ENCODE measurements around the gene ELMO1. TPM values are rescaled to one million over a fixed set of nuclear protein-coding genes. Genes with fewer than 3 reads are reported as not detected.

The ELMO1 gene
- total and polyA plus RNA-seq, 2 of the 13 experiments (the other 11 are each of a cell fraction or from before 2014, with no cell fraction given): 0.11 to 0.17 TPM

DNA sequence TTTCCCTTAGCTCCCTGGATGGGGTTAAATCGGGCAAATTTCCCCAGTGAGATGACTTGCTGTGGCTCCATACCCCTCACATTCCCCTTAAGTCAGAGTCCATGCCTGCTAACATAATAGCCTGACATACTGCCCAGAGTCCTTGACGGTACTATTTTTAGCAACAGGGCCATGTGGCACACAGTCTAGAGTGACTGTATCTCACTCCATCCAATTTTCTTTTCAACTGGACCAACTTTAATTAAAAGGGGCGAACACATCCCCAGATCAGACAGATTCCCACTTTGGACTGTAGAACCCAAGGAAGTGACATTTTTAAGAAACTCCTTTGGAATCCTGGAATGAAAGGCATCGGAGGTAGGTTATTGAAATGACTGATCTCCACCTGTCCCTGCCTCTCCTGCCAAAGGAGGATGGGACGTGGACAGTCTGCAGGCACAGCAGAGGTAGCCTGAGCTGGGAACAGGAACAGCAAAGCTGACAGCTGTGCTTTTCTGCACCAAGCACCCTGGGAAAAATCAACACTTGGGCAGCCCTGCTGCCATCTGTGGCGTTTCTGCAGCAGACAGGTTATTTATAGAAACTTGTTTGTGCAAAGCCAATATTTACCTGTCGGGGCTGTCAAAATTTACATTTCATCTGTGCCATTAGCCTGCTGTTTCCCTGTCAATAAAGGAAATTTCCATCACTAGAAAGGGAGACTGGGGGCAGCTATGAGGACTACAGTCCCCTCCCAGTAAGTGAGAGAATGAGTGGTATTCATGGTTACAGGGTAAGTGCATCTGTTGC lies 502.9 kb downstream of the ELMO1 start (continued):
- TF ChIP-seq, protein P1, sequence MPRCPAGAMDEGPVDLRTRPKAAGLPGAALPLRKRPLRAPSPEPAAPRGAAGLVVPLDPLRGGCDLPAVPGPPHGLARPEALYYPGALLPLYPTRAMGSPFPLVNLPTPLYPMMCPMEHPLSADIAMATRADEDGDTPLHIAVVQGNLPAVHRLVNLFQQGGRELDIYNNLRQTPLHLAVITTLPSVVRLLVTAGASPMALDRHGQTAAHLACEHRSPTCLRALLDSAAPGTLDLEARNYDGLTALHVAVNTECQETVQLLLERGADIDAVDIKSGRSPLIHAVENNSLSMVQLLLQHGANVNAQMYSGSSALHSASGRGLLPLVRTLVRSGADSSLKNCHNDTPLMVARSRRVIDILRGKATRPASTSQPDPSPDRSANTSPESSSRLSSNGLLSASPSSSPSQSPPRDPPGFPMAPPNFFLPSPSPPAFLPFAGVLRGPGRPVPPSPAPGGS (CRISPR knock-in tag; IDR thresholded peaks at IDR 0.05): no peak
- TF ChIP-seq, protein P2, sequence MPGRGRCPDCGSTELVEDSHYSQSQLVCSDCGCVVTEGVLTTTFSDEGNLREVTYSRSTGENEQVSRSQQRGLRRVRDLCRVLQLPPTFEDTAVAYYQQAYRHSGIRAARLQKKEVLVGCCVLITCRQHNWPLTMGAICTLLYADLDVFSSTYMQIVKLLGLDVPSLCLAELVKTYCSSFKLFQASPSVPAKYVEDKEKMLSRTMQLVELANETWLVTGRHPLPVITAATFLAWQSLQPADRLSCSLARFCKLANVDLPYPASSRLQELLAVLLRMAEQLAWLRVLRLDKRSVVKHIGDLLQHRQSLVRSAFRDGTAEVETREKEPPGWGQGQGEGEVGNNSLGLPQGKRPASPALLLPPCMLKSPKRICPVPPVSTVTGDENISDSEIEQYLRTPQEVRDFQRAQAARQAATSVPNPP (CRISPR knock-in tag; IDR thresholded peaks at IDR 0.05): 0 out of 2 replicates have a peak, but pooled peaks have one; percentile 27
- no peak for TF ChIP-seq ZNF619 (CRISPR knock-in tag; IDR thresholded peaks at IDR 0.05)
- TF ChIP-seq ZNF337 (CRISPR knock-in tag; IDR thresholded peaks at IDR 0.05; ENCODE audit: borderline replicate concordance, low read depth): no peak
- TF ChIP-seq AGO1 (IDR thresholded peaks at IDR 0.05; ENCODE audit: low read depth, low read length, poor library complexity, severe bottlenecking): no peak
- TF ChIP-seq, protein P3, sequence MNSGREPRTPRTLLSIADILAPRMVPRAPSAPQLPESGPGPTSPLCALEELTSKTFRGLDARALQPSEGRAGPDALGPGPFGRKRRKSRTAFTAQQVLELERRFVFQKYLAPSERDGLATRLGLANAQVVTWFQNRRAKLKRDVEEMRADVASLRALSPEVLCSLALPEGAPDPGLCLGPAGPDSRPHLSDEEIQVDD (CRISPR knock-in tag; IDR thresholded peaks at IDR 0.05; ENCODE audit: borderline replicate concordance): no peak
- peak; percentile 48; the same call in 1 of the 2 replicates for TF ChIP-seq ZNF772 (CRISPR knock-in tag; IDR thresholded peaks at IDR 0.05)
- TF ChIP-seq ZMYM3 (CRISPR knock-in tag; IDR thresholded peaks at IDR 0.05): peak; percentile 91; the same call in 1 of the 2 replicates
- TF ChIP-seq FOXA3 (CRISPR knock-in tag; IDR thresholded peaks at IDR 0.05): peak; percentile 98
- TF ChIP-seq, protein P4, sequence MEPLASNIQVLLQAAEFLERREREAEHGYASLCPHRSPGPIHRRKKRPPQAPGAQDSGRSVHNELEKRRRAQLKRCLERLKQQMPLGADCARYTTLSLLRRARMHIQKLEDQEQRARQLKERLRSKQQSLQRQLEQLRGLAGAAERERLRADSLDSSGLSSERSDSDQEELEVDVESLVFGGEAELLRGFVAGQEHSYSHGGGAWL (CRISPR knock-in tag; IDR thresholded peaks at IDR 0.05): 0 out of 2 replicates have a peak, but pooled peaks have one; percentile 39
- 0 out of 2 replicates have a peak, but pooled peaks have one; percentile 30 for TF ChIP-seq ZSCAN29 (CRISPR knock-in tag; conservative IDR thresholded peaks at IDR 0.05)
- TF ChIP-seq KLF12 (CRISPR knock-in tag; IDR thresholded peaks at IDR 0.05; ENCODE audit: borderline replicate concordance): peak; percentile 21; the same call in 1 of the 2 replicates
- peak; percentile 80; the same call in 1 of the 2 replicates for TF ChIP-seq MEIS1 (CRISPR knock-in tag; IDR thresholded peaks at IDR 0.05; ENCODE audit: borderline replicate concordance)
- TF ChIP-seq, protein P5, sequence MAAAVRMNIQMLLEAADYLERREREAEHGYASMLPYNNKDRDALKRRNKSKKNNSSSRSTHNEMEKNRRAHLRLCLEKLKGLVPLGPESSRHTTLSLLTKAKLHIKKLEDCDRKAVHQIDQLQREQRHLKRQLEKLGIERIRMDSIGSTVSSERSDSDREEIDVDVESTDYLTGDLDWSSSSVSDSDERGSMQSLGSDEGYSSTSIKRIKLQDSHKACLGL (CRISPR knock-in tag; IDR thresholded peaks at IDR 0.05): no peak
- peak; percentile 72 for TF ChIP-seq ZNF747 (CRISPR knock-in tag; IDR thresholded peaks at IDR 0.05; ENCODE audit: borderline replicate concordance)
- TF ChIP-seq RBM22 (optimal IDR thresholded peaks at IDR 0.05; ENCODE audit: low read length): no peak
- no peak for TF ChIP-seq ZNF549 (CRISPR knock-in tag; IDR thresholded peaks at IDR 0.05)
- no peak for TF ChIP-seq ZNF737 (CRISPR knock-in tag; IDR thresholded peaks at IDR 0.05; ENCODE audit: borderline replicate concordance)
- TF ChIP-seq ZSCAN21 (CRISPR knock-in tag; IDR thresholded peaks at IDR 0.05; ENCODE audit: borderline replicate concordance): peak; percentile 43; the same call in 1 of the 2 replicates
- TF ChIP-seq SAP130 (CRISPR knock-in tag; IDR thresholded peaks at IDR 0.05; ENCODE audit: low read depth): peak; percentile 68
- peak; percentile 37 for TF ChIP-seq U2AF1 (optimal IDR thresholded peaks at IDR 0.05; ENCODE audit: low read depth, low read length)
- peak; percentile 72 for TF ChIP-seq ZNF143 (CRISPR knock-in tag; IDR thresholded peaks at IDR 0.05)
- no peak for TF ChIP-seq XRCC5 (optimal IDR thresholded peaks at IDR 0.05; ENCODE audit: low read length)
- TF ChIP-seq FOXK1 (CRISPR knock-in tag; IDR thresholded peaks at IDR 0.05; ENCODE audit: borderline replicate concordance, low read depth): peak; percentile 98
- TF ChIP-seq, protein P6, sequence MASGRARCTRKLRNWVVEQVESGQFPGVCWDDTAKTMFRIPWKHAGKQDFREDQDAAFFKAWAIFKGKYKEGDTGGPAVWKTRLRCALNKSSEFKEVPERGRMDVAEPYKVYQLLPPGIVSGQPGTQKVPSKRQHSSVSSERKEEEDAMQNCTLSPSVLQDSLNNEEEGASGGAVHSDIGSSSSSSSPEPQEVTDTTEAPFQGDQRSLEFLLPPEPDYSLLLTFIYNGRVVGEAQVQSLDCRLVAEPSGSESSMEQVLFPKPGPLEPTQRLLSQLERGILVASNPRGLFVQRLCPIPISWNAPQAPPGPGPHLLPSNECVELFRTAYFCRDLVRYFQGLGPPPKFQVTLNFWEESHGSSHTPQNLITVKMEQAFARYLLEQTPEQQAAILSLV (CRISPR knock-in tag; IDR thresholded peaks at IDR 0.05; ENCODE audit: borderline replicate concordance): peak; percentile 34; the same call in 1 of the 2 replicates

Data from HepG2 (cell line).